Stimulated activated CD8-positive, alpha-beta memory T cell treated with anti-CD3 and anti-CD28 coated beads, Interleukin-2, amount 100 ng/mL, for 1 hour (primary cell): ENCODE data around the gene CUBN.
"Not testable (repeated sequence)": the region's sequence is repeated elsewhere in the genome, so short reads cannot be mapped to it uniquely, and the experiment has no call there.

Source experiments
- DNase-seq, 2 donors: peaks; one replicate each; pipeline ENCODE4 v3.0.0-alpha.2; 2020; ENCODE audit warnings: low read depth in 2 of 2

Gene CUBN

DNA sequence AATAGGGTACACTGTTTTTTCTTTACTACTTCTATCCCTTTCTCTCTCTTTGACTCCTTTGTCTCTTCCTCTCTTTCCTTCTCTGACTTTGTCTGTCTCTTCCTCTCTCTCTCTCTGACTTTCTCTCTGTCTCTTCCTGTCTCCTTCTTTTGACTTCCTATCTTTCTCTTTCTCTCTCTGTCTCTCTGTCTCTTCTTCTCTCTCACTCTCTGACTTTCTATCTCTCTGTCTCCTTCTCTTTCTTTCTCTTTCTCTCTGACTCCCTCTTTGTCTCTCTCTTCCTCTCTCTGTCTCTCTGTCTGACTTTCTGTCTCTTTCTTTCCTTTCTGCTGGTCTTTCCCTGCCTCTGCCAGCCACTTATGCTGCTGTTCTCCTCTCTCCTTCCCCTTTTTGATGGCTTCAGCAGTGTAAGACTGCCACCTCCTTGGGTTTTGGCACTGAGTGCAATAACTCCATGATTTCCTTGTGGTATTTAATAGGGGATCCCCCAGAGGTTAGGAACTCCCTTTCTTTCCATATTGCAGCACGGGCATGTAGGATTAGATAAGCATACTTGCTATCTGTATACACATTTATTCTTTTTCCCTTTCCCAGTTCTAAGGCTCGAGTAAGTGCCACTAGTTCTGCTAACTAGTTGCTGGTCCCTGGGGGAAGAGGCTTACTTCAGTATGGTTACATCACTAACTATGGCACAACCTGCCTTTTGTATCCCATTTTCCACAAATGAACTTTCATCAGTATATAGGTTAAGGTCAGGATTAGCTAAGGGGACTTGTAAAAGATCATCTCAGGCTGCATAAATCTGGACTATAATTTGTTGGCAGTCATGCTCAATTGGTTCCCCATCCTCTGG is 116.3 kb downstream of the CUBN start:
- DNase-seq = not testable (repeated sequence)

DNA sequence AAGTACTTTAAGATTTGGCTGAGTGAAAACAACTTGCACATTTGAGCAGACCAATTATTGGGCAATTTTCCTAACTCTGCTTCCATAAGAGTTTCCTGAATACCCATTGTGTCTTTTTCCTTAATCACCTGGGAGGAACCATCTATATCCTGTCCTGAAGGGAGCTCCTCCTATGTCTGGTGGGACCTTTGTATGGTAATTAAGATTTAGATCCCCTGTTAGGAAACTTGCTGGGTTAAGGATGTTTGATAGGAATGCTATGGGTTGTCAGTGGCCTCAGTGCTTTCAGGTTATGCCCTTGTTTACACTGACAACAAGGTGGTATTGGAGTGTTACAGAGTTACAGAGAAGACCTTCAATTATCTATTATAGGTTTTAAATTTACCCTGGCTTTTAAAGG is 116.9 kb downstream of the CUBN start:
- DNase-seq = not testable (repeated sequence)

DNA sequence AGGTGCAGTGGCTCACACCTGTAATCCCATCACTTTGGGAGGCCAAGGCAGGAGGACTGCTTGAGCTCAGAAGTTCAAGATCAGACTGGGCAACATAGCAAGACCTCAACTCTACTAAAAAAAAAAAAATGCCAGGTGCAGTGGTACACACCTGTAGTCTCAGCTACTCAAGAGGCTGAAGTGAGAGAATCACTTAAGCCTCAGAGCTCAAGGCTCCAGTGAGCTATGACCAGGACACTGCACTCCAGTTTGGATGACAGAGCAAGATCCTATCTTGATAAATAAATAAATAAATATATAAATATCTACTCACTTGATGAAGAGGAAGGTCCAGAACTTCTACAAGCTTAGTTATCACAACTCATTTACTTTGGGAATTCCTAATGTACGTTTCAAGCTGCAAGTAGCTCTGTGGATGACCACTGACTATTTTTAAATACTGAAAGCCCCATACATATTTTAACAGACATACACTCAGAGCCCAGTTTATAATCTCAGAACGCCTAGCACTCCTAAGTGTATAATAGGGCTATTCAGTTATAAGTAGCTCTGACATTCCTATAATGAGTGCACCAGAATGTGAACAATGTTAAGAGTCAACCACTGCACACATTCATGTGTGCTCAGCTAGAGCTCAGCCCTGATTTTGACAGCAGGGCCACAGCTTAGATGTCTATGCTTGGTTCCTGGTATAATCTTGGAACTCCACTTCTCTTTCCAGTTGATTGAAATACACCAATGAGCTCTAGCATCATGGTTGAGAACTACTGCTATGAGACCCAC is 119.1 kb downstream of the CUBN start:
- no peak for DNase-seq

DNA sequence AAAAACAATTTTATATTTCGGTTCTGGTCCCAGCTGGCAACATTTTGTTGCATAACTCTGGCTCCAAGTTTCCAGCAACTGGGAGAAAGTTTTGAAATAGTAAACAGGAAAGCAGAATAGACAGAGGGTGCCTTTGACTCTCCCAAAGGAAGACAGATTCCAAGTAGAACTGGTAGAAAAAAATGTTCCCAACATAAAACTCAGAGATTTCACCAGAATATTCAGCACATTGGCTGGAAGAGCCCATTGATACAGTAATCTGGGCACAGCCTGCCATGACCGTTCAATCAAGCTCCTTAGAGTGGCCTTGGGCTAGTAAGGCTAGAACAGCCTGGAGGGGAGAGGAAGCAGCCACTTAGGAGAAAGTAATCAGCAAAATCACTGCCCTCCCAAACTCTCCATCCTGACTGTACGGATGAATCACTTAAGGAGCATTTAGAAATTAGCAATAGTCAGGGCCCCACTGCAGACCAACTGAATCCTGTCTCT is 120.4 kb downstream of the CUBN start:
- DNase-seq = no peak

DNA sequence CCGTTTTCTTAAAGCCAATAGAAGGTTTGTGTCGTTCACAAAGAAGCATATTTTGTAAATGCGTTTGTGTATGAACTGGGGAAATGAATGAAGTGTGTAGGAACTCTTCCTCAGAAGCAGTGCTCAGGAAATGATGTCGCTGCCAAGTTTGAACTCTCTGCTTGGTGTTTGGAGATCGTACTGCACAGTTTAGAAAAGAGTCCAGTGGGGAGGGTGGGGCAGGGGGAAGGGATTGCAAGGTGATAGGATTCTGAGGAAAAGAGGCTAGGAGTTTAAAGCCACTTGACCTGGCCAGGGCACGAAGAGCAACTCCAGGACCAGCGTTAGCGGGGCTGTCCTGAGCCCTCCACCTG is 122.2 kb downstream of the CUBN start:
- no peak for DNase-seq

DNA sequence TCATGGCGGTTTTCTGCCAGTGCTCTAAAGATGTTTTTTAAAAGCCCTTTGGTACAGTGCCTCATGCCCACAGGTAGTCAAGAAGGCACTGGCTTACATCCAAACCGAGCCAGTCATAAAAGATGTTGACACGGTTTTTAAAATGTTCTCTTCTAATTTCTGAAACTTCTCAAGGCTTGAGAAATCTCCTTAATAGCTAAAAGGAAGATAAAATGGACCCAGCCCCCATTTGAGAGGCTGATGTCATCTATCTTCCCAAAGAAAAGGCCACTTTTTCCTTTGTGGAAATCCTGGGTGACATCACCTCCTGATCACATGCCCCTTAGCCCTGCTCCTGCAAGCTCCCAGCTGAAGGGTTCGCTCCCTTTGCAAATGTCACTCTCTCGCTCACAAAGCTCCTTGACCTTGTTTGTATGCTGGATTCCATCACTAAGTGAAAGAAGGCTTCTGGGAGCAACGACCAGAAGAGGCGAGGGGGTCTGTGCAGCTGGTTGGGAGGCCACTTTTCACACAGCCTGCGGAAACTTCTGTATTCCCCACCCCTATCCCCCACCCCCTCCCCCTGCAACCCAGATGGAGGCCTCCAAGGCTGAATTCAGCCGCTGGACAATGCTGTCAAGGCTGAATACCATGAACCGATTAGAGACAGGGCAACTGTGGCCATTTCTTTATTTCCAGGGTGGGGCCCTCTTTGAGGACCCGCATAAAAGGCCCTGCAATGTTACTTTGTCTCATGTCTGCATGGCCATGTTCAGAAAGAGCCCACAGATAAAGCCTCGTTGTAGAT is 122.8 kb downstream of the CUBN start:
- DNase-seq = no peak

DNA sequence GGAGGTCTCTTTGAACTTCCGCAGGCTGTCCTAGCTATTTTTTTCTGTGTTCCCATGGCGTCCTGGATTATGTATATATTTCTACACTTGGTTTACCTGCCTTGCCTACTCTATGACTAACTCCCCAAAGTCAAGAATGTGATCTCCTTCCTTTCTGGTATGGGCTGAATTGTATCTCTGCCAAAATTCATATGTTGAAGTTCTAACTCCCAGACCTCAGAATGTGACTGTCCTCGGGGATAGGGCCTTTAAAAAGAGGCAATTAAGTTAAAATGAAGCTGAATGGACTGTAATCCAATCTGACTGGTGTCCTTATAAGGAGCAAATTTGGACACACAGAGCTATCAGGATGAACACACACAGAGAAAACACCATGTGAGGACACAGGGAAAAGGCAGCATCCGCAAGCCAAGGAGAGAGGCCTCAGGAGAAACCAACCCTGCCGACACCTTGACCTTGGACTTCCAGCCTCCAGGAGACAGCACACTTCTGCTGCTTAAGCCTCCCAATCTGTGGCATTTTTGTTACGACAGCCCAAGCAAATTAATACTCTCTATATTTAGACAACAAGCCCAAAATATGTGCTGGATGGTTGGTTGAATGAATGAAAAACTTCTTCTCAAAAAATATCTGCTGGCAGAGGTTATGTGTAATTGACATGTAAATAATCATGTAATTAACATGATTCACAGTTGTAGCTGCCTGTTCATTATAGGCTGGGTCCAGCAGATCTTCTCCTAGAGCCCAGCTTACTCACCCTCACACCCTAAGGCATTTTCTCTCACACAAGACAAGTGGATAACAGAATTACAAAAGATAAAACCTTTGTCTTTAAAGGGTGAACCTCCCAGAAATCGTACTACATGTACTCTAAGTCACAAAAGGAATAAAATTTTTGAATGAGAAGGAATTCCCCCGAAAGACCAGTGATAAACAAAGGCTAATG is 123.7 kb downstream of the CUBN start:
- no peak for DNase-seq

DNA sequence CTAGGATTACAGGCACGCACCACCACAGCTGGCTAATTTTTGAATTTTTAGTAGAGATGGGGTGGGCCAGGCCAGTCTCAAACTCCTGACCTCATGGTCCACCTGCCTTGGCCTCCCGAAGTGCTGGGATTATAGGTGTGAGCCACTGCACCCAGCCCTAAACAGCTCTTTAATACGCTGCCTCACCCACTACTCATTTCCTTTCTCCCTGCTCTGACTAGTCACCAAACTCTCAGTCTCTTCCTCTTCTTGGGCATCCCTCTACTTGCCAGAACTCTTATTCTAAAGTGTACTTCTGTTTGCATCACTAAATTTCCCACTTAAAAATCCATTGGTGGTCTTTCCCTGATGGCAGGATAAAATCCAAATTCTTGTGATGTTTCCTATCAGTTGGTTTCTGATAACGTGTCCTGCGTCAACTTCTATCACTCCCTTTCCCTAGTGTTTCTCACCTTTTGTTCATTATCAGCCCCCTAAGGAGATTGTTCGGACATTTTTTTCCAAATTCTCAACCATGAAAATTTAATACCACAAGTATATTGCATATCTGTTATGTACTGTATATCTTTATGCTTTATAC is 124.7 kb downstream of the CUBN start:
- no peak for DNase-seq

DNA sequence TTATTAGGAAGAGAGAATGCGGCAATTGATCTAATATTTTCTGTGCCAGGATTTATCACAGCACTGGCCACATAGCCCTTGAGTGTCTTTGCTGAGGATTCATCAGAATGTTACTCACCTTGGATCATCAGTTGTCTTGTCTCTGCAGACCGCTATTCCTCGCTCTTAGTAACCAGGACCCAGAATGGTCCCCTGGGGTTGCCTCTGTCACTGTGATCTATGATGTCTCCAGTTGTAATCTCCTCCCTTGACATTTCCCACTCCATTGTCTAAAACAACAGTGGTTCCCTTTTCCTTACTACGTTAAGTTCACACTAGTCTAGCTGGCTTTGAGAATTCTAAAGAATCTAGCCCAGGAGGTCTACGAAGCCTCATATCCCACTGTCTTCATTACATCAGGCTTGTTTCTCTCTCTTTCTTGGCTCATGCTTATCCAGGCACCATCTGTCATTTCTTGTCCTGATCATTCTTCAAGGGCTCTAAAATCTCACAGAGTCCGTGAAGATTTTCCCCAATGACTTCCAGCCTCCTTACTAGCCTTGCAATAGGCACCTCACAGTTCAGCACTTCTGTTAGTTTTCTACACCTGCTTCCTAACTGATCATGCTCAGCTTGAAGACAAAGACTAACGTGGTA is 125.8 kb downstream of the CUBN start:
- no peak for DNase-seq

DNA sequence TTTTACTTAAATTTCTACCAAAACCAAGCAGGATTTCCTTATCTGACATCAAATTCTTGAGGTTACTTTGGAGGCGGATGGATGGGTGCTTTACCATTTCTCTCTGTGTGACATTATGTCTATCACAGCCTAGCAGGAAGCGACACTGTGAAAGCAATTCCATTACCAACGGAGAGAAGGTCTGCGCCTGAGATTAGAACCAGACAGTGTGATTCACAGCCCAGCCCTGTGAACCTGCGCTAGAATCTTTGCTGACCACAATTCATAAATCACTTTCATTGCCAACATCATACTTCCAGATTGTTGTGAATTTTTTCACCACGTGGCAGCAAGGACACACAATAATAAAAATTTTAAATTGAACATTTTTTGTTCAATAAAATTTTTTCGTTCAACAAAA is 126.5 kb downstream of the CUBN start:
- peak; percentile 34 to 54 for DNase-seq

DNA sequence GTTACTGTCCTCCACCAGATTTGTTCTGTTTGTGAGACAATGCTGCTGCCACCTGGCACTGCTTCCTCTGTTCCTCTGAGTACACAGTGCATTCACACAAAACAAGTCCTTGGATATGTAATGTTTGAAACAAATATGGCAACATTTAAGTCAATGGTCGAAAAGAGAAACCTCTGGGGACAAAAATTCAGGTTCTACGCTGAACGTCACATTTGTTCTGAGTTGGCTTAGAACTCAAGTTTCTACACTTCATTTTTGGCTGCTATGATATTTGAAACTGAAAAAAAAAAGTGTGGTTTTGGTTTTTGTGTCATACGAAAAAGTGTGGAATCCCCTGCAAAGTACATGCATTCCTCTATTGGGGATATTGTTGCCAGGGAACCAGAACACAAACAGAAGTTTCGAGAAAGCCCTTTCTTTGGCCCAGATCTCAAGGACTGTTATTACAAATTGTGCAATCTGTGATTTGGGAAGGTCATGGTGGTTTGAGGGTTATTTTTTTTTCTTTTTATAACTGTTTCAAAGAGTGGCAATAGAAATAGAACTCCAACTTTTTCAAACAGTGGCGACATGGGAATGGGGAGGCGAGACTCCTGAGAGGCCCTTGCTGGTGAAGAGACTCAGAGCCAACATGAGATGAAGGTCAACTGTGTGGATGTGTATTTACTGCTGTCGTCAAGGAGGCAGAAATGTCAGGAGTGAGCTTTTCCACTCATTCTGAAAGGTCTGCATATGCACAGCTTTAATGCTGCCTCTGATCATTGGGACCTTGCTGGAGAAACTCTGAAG is 127.5 kb downstream of the CUBN start:
- DNase-seq = peak; percentile 4 to 7

DNA sequence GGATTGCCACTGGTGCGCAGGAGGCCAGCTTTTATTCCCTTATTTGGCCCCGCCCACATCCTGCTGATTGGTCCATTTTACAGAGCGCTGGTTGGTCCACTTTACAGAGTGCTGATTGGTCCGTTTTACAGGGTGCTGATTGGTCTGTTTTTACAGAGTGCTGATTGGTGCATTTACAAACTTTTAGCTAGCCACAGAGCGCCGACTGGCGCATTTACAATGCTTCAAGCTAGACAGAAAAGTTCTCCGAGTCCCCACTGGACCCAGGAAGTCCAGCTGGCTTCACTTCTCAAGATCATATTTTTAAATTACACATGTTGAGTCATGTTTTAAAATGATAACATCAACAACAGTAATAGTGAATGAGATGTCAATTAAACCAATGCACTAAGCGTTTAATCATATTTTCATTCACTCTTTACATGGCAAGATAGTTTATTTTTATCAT is 128.3 kb downstream of the CUBN start:
- DNase-seq = no peak

DNA sequence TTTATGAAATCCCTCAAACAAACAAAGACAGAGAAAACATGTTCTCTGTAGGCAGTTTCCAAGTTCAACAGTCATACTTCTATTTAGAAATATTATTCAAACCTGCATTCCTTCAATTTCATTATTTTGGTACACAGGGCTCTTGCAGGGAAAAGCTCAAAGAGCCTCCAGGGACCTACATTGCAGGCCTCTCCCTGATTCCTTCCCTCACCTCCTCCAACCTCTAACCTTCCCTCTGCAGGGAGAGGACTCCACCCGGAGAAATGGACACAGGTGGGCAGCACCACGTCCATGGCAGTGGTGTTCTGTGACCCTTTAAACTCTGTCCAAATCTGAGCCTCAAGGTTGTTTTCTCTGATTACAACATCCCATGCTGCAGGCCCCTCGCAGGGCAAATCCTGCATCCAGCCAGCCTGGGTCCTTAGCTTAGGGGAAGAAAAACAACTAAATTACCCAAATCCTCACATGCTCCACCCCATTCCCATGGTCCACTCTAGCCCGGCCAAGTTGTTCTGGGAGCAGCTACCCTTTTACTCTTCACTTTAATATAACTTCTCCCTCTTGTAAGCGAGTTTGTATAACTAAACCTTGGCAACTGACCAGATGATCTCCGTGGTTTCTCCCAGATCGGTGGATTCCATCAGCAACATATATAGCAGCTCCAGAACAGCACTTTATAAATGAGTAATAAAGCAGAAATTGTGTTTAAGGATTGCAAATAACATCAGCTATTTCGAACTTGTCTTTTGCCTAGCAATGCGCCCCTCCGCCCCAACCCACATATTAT is 129.8 kb downstream of the CUBN start:
- no peak for DNase-seq

DNA sequence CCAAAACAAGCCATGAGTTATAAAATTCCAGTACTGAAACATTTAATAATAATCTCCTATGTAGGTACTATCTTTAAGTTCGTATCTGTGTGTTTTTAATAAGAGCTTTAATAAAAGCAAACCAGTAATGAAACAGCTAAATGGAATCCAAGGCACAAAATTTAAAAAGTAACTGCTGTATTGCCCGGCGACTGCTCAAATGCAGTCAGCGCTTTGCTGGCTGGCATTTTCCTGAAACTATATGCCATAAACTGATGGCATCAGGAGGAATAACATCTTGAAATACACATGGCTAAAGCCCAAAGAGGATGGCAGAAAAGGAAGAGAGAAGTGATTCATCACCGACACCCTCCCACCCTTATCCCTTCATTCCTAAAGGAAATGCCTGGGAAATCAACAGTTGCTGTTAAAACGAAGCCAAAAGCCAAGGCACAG is 133.1 kb downstream of the CUBN start:
- DNase-seq = no peak

DNA sequence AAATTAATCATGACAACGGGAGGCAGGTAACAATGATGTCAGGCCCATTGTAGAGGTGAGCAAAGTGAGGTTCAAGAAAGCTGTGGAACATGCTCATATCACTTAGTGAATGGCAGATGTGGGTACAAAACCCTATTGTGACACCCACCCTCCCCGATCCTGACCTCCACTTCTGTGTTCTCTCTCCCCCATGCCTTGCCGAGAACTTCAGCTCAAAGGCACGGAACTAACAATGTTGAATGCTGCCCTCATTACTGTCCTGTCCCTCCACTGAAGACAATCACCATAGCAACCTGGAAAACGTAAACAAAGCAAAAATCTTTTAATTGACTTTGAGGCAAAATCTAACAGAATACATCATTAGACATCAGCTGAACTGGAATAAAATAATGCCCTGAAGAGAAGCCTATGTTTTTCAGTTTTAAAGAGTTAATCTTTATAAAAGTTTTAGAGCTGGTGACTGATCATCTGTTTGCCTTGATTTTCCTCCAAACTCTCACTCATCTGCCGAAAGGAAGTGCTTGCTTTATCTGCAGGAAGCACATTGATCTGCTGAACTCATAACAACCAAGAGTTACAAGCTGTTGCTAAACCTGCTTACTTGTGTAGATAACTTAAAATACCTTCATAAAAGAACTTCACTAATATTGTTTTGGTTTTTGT is 133.6 kb downstream of the CUBN start:
- DNase-seq = no peak

DNA sequence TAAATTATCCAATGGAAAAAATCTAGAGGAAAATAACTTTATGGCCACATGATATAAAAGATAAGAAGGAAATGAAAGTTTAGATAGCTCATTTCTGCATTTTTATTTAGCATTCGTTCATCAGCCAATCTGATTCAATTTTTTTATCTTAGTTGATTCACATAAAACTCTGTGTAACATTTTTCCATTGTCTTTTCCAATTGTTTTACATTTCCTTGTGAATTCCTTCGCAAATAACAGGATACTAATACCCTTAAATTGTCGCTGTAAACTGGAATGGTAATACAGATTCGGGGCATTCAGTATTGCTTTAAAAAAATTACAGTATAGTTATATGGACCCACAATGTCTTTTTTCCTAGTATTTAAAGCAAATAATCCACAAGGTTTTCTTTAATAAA is 136.4 kb downstream of the CUBN start:
- DNase-seq = no peak

DNA sequence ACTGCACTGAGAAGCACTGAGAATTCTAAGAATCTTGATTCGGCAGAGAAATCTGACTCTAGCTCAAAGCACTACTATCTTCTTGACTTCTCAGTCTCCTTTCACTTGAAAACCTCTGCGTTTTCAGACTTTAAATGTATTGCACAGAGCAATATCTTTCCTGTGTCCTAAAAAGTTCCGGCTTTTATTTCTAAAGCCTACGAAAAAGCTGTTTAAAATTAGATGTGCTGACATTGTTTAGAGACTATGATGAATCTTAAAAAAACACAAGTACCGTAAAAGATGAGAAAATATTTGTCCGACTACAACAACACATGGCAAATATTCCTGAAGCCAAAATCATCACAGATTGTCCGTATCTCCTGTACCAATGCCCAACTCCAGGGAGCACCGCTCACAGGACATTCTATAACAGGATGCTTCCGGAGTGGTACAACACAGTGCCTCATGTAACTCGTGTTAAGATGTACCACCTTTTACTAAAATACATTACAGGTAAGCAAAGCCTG is 136.9 kb downstream of the CUBN start:
- DNase-seq = no peak

DNA sequence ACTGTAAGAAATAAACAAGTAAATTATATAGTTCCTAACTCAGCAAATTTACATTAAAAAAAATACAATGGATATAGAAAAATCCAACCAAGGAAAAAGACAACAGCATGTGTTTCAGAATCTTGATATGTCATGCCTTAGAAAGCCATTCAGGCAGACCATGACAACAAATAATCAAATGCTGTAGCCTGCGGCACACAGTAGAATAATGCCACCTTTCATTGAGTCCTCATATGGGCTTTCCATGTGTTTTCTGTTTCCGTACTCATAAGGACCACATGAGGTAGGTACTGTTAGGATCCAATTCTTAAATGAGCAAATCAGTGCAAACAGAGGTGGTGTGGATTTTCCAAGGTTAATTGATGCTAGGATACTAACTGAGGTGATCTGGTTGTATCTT is 138.6 kb downstream of the CUBN start:
- DNase-seq = no peak
